Kidney capillary endothelial cell (primary cell): ENCODE measurements around the gene ZC3H12A.

Source experiments
- DNase-seq: peaks from one replicate; pipeline ENCODE4 v3.0.0-alpha.2; 2018; ENCODE audit warnings: low spot score

The ZC3H12A gene

GRCh38 chr1:37478890-37479254 is 4.5 kb downstream of the ZC3H12A start:
- no peak for DNase-seq

DNA sequence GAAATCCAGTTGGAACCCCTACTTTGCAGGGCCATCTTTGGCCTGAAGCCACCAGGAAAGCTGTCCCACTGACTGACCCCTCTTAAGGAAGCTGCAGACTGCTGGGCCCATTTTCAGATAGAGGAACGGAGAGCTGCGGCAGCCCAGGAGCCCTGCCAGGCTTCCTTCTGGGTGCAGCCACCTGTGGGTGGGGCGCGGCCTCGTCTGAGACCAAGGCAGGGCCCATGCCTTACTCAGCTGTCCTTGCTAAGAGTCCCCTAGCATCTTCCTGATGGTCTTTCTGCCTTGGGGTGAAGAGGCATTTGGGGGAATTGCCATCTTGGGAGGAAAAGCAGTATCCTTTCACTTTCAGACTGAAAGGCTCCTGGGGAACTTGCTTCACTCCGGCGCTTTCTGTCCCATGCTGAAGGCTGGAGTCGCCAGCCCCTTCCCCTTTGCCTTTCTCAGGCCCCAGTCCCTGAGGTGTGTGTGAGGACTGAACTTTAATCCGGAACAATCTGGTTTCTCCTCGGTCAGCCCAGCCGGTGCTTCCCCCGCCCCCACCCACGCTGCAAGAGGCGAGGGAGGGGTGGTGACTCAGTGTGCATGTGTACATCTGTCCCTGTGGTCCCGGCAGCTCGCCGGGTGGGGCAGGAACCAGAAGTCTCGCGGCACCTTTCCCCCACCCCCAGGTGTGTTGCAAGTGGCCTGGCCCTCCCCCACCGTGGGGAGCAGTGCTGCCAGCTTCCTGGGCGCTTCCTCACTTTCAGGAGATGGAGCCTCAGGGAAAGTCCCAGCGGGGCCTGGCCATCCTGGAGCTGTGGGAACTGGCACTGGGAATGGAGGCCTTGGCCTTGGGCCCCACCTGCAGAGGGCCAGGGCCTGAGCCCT is 5.1 kb downstream of the ZC3H12A start:
- peak; percentile 68 for DNase-seq

- DNase-seq, result no peak
These were observed 5.7 kb downstream of the ZC3H12A start for GRCh38 chr1:37480125-37480466.

DNA sequence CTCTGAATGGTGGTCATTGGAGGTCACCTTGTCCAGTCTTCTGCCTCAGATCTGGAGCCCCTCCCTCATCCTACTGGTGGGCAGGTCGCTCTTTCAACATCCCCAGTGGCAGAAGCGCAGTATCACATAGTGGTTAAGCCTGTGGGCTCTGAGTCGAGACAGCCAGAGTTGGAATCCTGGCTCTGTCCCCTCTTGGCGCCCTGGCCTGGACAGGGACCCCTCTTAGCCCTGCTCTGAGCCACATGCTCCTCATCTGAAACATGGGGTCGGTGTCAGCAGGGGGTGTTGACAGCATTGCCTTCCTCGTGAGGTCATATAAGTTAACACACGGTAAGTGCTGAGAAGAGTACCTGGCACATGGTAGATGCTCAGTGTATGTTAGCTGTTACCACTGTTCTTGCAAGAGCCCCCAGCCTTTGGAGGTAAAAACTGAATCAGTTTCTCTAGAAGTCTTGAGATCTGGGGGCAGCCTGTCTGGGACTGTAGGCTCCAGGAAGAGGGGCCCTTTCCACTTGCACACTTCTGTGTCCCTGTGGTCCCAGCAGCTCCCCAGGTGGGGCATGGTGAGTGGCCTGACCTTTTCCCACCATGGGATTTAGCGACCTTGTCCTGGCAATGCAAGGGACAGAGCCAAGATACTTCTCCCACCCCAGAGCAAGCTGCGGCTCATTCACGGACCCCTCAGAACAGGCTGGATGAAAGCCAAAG is 6.4 kb downstream of the ZC3H12A start:
- DNase-seq, result no peak

- DNase-seq, result no peak
These were observed 7.1 kb downstream of the ZC3H12A start for GRCh38 chr1:37481289-37482003.

- no peak for DNase-seq
These were observed 7.8 kb downstream of the ZC3H12A start for GRCh38 chr1:37482004-37482785.

GRCh38 chr1:37482796-37483744 is 8.7 kb downstream of the ZC3H12A start:
- no peak for DNase-seq

GRCh38 chr1:37483785-37484184 is 9.4 kb downstream of the ZC3H12A start:
- no peak for DNase-seq

DNA sequence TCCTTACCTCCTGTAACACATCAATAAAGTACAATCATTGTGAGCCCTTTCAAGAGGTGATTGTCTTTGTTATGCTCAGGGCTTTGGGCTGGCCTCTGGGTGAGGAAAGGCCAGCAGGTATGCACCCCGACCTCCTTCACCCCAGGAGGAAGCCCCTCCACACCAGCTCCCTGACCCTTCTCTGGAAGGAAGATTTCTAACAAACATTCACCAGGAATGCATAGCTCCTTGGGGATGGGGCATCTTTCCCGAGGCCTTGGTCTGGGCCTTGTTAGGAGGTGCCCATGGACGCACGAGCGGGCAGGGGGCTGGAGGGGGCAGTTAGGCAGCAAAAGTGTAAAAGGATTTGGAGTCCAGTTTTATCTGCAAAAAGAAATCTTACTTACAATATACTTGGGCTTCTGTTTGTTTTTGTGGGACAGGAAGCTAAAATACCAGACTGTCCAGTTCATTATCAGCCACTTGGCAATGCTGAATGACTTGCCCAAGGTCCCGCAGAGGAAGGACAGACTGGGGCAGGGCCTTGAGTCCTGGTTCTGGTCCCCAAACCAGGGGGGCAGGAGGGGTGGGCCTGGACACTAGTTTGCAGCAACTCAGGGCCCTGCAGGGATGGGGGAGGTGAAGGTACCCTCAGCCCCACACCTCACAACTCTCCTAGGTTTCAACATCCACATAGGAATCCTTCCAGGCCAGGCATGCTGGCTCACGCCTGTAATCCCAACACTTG is 10.1 kb downstream of the ZC3H12A start:
- DNase-seq, result no peak

GRCh38 chr1:37485902-37486679 is 11.7 kb downstream of the ZC3H12A start:
- DNase-seq, result no peak

- DNase-seq, result peak; percentile 73
These were observed 12.6 kb downstream of the ZC3H12A start for GRCh38 chr1:37486680-37487618.

DNA sequence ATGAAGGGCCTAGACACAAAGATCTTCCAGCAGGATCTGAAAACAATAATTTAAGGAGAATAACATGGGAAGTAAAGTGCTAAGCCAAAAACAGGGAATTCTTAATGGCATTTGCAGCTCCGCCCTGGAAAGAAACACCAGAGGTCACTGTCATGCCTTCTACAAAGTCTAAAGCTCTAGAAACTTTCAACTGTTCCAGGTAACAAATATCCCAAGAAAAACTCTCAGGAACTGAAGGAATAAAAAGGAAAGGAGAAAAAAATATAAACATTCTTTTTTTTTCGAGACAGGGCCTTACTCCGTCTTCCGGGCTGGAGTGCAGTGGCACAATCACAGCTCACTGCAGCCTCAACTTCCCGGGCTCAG is 13.2 kb downstream of the ZC3H12A start:
- no peak for DNase-seq

- no peak for DNase-seq
These were observed 19.1 kb downstream of the ZC3H12A start for GRCh38 chr1:37493336-37494098.

- DNase-seq, result no peak
These were observed 21.5 kb downstream of the ZC3H12A start for GRCh38 chr1:37495875-37496274.

DNA sequence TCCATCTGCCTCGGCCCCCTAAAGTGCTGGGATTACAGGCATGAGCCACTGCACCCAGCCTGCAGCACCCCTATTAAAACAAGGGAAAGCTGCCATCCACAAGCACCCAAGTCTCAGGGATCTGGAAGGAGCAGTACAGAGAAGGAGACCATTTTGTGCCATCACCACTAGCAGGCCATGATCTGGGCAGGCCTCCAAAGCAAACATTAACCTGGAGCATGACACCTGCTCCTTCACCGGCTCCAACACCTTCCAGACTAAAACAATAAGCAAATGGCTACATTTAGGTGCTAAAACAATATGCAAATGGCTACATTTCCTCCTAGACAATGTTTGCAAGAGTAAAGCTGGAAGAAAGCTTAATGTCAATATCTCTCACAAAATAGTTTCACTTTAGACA is 23.5 kb downstream of the ZC3H12A start:
- no peak for DNase-seq

DNA sequence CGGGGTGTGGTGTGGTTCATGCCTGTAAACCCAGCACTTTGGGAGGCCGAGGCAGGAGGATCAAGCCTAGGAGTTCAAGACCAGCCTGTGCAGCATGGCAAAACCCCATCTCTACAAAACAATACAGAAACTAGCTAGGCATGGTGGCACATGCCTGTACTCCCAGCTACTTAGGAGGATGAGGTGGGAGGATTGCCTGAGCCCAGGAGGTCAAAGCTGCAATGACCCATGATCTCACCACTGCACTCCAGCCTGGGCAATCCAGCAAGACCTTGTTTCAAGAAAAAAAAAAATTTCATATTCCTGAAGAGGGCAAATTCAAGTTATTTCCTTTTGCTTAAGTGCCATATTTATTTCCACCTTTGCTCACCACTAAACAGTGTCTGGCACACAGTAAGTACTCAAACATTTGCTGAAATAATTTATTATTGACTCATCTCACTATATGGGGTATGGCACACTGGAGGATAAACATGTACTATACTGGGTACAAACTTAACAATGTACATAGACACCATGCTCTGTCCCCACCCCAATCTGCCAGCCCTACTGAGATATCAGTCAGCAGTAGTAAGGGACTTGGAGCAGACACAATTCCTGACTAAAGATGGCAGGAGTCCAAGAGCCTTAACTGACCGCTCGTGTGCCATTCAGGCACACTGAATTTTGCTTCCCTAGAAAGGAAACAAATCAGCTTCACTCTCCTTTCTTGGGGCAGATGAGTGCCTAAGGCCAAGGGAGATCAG is 24.7 kb downstream of the ZC3H12A start:
- no peak for DNase-seq

DNA sequence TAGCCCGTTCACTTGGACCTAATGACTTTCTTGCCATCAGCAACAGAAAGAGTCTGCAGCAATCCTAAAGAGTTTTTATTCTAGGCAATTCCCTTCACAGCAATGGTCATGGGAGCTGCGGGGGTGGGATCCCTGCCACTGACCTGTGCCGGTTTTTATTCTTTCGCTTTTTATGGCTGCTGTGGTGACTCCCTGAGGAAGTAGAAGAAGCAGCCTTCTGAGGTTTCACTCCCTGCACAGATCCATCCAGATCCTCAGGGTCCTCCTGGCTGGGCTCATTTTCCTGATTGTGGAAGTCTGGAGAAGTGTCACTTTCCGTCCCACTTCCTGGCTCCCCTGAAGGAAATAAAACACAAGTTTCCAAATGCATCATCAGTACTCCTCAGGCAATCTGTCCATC is 27.3 kb downstream of the ZC3H12A start:
- no peak for DNase-seq
